GM23248 (cell line): ENCODE results near the gene BAD. TPM values are rescaled to one million over a fixed set of nuclear protein-coding genes. Genes with fewer than 3 reads are reported as not detected.
A peak's percentile ranks its signal among the peaks of the same experiment; 100 is the strongest.

ENCODE experiments used
- DNase-seq: peaks from one replicate; pipeline ENCODE4 v3.0.0-alpha.2; 2015
- H2AFZ ChIP-seq: fragments of 200-600 bp; sonication (generic); 2 replicates; pipeline ENCODE4 v1.6.1; 2016; ENCODE audit warnings: antibody characterized with exemption
- H3F3A ChIP-seq: fragments of 200-600 bp; sonication (generic); 2 replicates; pipeline ENCODE4 v1.6.1; 2016; ENCODE audit warnings: mild to moderate bottlenecking, antibody characterized with exemption, mixed run types; ENCODE audit not compliant: insufficient read depth
- H3K27ac ChIP-seq: fragments of 200-600 bp; sonication (generic); 2 replicates; pipeline ENCODE4 v1.5.1; 2016; ENCODE audit warnings: mild to moderate bottlenecking
- H3K27me3 ChIP-seq: fragments of 200-600 bp; sonication (generic); replicated peaks from 2 replicates; pipeline ENCODE4 v1.6.1; 2016; ENCODE audit warnings: mild to moderate bottlenecking; ENCODE audit not compliant: insufficient read depth
- H3K36me3 ChIP-seq: fragments of 200-600 bp; sonication (generic); 2 replicates; pipeline ENCODE4 v1.6.1; 2016; ENCODE audit warnings: low read depth, mild to moderate bottlenecking
- H3K4me1 ChIP-seq: fragments of 200-600 bp; sonication (generic); 2 replicates; pipeline ENCODE4 v1.6.1; 2016; ENCODE audit warnings: mild to moderate bottlenecking; ENCODE audit not compliant: insufficient read depth
- H3K4me2 ChIP-seq: fragments of 200-600 bp; sonication (generic); one replicate; pipeline ENCODE4 v1.6.1; 2016; ENCODE audit warnings: mild to moderate bottlenecking; ENCODE audit not compliant: unreplicated experiment
- H3K4me3 ChIP-seq: fragments of 200-600 bp; sonication (generic); 2 replicates; pipeline ENCODE4 v1.5.1; 2016; ENCODE audit warnings: mild to moderate bottlenecking
- H3K79me2 ChIP-seq: fragments of 200-600 bp; sonication (generic); 2 replicates; pipeline ENCODE4 v1.6.1; 2016; ENCODE audit warnings: mild to moderate bottlenecking; ENCODE audit not compliant: insufficient read depth
- H3K9ac ChIP-seq: fragments of 200-600 bp; sonication (generic); 2 replicates; pipeline ENCODE4 v1.6.1; 2016; ENCODE audit warnings: mild to moderate bottlenecking
- H3K9me2 ChIP-seq: fragments of 200-600 bp; sonication (generic); 2 replicates; pipeline ENCODE4 v1.6.1; 2016; ENCODE audit warnings: mixed run types, mild to moderate bottlenecking, moderate library complexity; ENCODE audit not compliant: insufficient read depth
- H3K9me3 ChIP-seq: fragments of 200-600 bp; sonication (generic); one replicate; pipeline ENCODE4 v1.6.1; 2017; ENCODE audit warnings: low read depth
- H4K20me1 ChIP-seq: fragments of 200-600 bp; sonication (generic); 2 replicates; pipeline ENCODE4 v1.6.0; 2016; ENCODE audit not compliant: insufficient read depth
- EZH2 ChIP-seq: fragments of 200-600 bp; sonication (generic); IDR thresholded peaks from 2 replicates; pipeline ENCODE4 v1.6.1; 2018; ENCODE audit warnings: antibody characterized with exemption, mild to moderate bottlenecking; ENCODE audit not compliant: insufficient read depth, poor library complexity, severe bottlenecking
- EZH2phosphoT487 ChIP-seq: fragments of 200-600 bp; sonication (generic); IDR thresholded peaks from 2 replicates; pipeline ENCODE4 v1.6.1; 2018; ENCODE audit warnings: antibody characterized with exemption, moderate library complexity, mild to moderate bottlenecking, low read depth; ENCODE audit not compliant: insufficient read depth
- WGBS, 2 experiments: methylation state at CpG; one replicate each; pipeline ENCODE4 v1.1.6; 2015 to 2017; ENCODE audit warnings: low lambda C conversion rate in 2 of 2, low coverage in 1 of 2; ENCODE audit errors: missing lambda C conversion rate in 2 of 2; 5-methylcytosine and 5-hydroxymethylcytosine counted together
- in situ Hi-C: fragments of 300-500 bp; cut with MboI; formaldehyde crosslinking; loops from 2 replicates; pipeline ENCODE4 v1.15.0; 2020
- polyA plus RNA-seq: library from polyadenylated mRNA; unstranded; fragments of >200 nt; fragmentation: Nextera tagmentation; extraction: Ambion mirVana; gene quantifications from 2 replicates; pipeline ENCODE4 v1.2.1, GENCODE V29; 2016
- total RNA-seq: library from RNA; depleted of rRNA; stranded (reverse); fragments of >200 nt; shearing (Covaris generic); gene quantifications from 2 replicates; pipeline ENCODE4 v1.2.3, GENCODE V29; 2014

Gene BAD
- total and polyA plus RNA-seq, 2 experiments from 2014 or later: 146 to 170 TPM

DNA sequence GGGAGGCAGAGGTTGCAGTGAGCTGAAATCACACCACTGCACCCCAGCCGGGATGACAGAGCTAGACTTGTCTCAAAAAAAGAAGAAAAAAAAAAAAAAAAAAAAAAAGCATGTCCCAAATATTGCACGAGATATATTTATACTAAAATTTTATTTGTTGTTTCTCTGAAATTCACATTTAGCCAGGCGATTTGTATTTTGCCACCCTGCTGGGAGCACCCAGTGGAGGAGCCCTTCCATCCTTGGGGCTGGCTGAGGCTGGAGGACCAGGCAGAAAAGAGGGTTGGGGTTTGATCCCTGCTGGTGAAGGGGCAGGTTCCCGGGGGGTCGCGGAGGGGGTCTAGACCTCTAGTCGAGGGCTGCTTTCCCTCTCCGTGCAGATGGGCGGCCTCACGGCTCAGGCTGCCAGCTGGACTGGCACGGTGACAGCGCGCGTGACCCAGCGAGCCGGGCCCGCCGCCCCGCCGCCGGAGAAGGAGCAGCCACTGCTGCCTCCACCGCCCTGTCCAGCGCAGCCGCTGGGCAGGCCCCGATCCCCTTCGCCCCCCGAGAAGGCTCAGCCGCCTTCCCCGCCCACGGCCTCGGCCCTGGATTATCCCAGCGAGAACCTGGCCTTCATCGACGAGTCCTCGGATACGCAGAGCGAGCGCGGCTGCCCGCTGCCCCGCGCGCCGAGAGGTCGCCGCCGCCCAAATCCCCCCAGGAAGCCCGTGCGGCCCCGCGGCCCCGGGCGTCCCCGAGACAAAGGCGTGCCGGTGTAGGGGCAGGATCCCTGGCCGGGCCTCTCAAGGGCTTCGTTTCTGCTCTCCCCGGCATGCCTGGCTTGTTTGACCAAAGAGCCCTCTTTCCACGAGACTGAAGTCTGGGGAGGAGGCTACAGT is 14.7 kb upstream of the BAD start:
- WGBS, 2 experiments: 8 to 9% methylated on average over 29 to 54 of the region's 60 CpGs

DNA sequence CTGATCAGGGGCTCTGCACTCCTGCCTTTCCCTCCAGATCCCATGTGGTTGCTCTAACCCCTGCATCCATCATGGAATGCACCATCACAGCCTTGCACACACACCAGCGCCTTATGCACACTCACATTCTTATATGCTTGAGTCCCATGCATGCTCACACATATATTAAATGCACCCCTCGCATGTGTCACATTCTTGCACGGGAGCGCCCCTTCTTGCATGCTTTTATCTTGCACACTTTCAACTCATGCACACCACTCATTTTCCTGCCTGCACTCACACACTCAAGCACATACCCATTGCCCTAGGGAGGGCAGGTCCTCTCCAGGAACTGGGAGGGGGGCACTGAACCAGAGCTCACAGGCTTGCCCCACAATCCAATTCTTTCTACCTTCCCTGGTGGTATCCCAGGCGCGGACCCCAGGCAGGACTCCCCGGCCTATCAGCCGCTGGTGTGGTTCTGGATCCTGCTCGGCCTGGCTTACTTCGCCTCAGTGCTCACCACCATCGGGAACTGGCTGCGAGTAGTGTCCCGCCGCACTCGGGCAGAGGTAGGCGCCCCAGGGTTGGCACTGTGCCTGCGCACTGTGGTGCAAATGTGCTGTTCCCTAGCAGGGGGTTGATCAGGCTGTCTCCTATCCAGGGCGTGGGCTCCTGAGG is 13.4 kb upstream of the BAD start:
- H4K20me1 ChIP-seq: no peaks in the 10 kb centered on the region
- TF ChIP-seq EZH2phosphoT487 (no peak), EZH2 (no peak)
- no peak overlapping the region for H3K4me2 ChIP-seq
- peaks cover 13% of the 10 kb centered on the region for H3K27me3 ChIP-seq
- no peak for DNase-seq
- H3K9me2 ChIP-seq: no peaks in the 10 kb centered on the region
- H3F3A ChIP-seq: no peaks in the 10 kb centered on the region
- in situ Hi-C loops: no loop called here
- H3K9ac ChIP-seq: no peak overlapping the region
- no peaks in the 10 kb centered on the region for H3K79me2 ChIP-seq
- peaks cover 10% of the 10 kb centered on the region; the same call in 1 of the 2 replicates for H3K4me1 ChIP-seq
- H3K9me3 ChIP-seq: no peaks in the 10 kb centered on the region
- H2AFZ ChIP-seq: no peak overlapping the region
- H3K36me3 ChIP-seq: no peaks in the 10 kb centered on the region
- 77 to 81% methylated on average over 18 of the region's 18 CpGs for WGBS, 2 experiments
- no peak overlapping the region for H3K27ac ChIP-seq
- no peak overlapping the region for H3K4me3 ChIP-seq

More for the DNA sequence above, 14.7 kb upstream of the BAD start:
- Histone ChIP-seq H3K79me2 (no peaks in the 10 kb centered on the region), H3K9me3 (no peaks in the 10 kb centered on the region), H3K4me3 (peak overlapping the region; percentile 26), H3K27me3 (peaks cover 7% of the 10 kb centered on the region; the same call in 1 of the 2 replicates), H3K4me1 (peaks cover 10% of the 10 kb centered on the region; the same call in 1 of the 2 replicates), H3K36me3 (no peaks in the 10 kb centered on the region), H3K9me2 (no peaks in the 10 kb centered on the region), H2AFZ (peak overlapping the region; percentile 39), H3F3A (0 out of 2 replicates have a peak, but pooled peaks cover 11% of the 10 kb centered on the region), H3K4me2 (peak overlapping the region; percentile 64), H3K9ac (no peak overlapping the region; the same call in 1 of the 2 replicates), H3K27ac (no peak overlapping the region), H4K20me1 (no peaks in the 10 kb centered on the region)
- in situ Hi-C loops: no loop called here
- peak; percentile 68 for DNase-seq
- no peak for TF ChIP-seq EZH2
- 0 out of 2 replicates have a peak, but pooled peaks have one; percentile 8 for TF ChIP-seq EZH2phosphoT487

DNA sequence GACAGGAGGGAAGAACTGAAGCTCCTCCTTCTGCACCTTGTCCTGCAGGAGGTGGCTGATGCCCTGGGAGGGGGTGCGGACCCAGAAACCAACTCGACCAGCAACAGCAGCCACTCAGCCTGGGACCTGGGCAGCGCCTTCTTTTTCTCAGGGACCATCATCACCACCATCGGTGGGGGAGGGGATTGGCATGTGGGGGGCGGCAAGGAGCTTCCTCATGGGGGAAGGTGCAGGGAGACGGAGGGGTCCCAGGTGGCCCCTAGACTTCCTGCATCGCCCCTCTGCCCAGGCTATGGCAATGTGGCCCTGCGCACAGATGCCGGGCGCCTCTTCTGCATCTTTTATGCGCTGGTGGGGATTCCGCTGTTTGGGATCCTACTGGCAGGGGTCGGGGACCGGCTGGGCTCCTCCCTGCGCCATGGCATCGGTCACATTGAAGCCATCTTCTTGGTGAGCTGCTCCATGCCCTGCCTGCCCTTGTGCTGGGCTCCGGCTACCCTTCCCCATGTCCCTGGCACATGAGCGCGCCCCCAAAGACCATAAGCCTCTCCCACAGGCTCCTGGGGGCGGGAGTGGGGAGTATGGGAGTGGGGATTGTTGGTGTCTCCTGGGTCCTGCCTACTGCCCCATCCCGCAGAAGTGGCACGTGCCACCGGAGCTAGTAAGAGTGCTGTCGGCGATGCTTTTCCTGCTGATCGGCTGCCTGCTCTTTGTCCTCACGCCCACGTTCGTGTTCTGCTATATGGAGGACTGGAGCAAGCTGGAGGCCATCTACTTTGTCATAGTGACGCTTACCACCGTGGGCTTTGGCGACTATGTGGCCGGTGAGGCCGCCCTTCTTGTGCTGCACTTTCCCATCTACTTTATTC is 12.6 kb upstream of the BAD start:
- Histone ChIP-seq H3K79me2 (no peaks in the 10 kb centered on the region), H3K4me1 (peaks cover 10% of the 10 kb centered on the region; the same call in 1 of the 2 replicates), H3K36me3 (no peaks in the 10 kb centered on the region), H2AFZ (no peak overlapping the region), H4K20me1 (no peaks in the 10 kb centered on the region), H3F3A (no peaks in the 10 kb centered on the region), H3K9ac (no peak overlapping the region), H3K27me3 (peaks cover 20% of the 10 kb centered on the region), H3K9me2 (no peaks in the 10 kb centered on the region), H3K4me2 (no peak overlapping the region), H3K9me3 (no peaks in the 10 kb centered on the region), H3K27ac (no peak overlapping the region), H3K4me3 (no peak overlapping the region)
- TF ChIP-seq EZH2phosphoT487 (no peak), EZH2 (no peak)
- in situ Hi-C loops: no loop called here
- 67% methylated on average over 31 to 34 of the region's 34 CpGs for WGBS, 2 experiments
- no peak for DNase-seq

DNA sequence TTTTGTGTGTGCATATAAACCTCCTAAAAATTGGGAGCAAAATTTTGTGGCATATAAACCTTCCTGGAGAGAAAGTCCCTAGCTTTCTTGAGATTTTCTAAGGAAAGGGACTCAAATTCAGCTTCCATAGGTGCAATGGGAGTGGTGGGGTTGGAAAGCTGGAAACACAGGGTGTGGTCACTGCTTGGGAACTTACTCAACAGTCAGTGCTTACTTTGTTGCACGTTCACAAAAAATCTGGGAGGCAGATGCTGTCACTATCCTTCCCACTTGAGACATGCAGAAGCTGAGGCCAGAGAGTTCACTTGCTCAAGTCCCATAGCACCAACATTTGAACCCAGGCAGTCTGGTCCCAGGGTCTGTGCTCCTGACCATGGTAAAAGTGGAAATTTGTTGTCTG is 11.8 kb upstream of the BAD start:
- H3K27me3 ChIP-seq: peaks cover 24% of the 10 kb centered on the region
- peak; percentile 60 for DNase-seq
- peaks cover 10% of the 10 kb centered on the region; the same call in 1 of the 2 replicates for H3K4me1 ChIP-seq
- H3K9me3 ChIP-seq: no peaks in the 10 kb centered on the region
- in situ Hi-C loops: no loop called here
- no peak overlapping the region for H3K4me2 ChIP-seq
- no peaks in the 10 kb centered on the region for H3F3A ChIP-seq
- no peak overlapping the region for H3K27ac ChIP-seq
- no peak overlapping the region for H2AFZ ChIP-seq
- no peak for TF ChIP-seq EZH2phosphoT487
- TF ChIP-seq EZH2: no peak
- no peak overlapping the region for H3K9ac ChIP-seq
- WGBS, 2 experiments: 0% methylated on average over 1 of the region's 1 CpG
- no peaks in the 10 kb centered on the region for H3K36me3 ChIP-seq
- H3K9me2 ChIP-seq: no peaks in the 10 kb centered on the region
- no peak overlapping the region for H3K4me3 ChIP-seq
- H3K79me2 ChIP-seq: no peaks in the 10 kb centered on the region
- H4K20me1 ChIP-seq: no peaks in the 10 kb centered on the region
